Right atrium auricular region (tissue), 2 donors: ENCODE data around the gene LRP1B. TPM values are rescaled to one million over a fixed set of nuclear protein-coding genes. Genes with fewer than 3 reads are reported as not detected.

Source experiments
- DNase-seq: peaks from one replicate; pipeline ENCODE4 v3.0.0-alpha.2; 2019; ENCODE audit warnings: low spot score
- H3K27ac ChIP-seq, 2 donors: fragments of 200-600 bp; sonication (generic); 1 replicate in 1 of 2; 2 replicates in 1 of 2; pipeline ENCODE4 v1.5.1; 2016 to 2019
- H3K27me3 ChIP-seq, 2 donors: fragments of 200-600 bp; sonication (generic); one replicate each; pipeline versions ENCODE4 v1.5.1 to v1.6.0; 2017 to 2019
- H3K36me3 ChIP-seq: fragments of 200-600 bp; sonication (generic); one replicate; pipeline ENCODE4 v1.5.1; 2016
- H3K4me1 ChIP-seq, 2 donors: fragments of 200-600 bp; sonication (generic); one replicate each; pipeline versions ENCODE4 v1.5.1 to v1.6.0; 2017 to 2019
- H3K4me3 ChIP-seq, 2 donors: fragments of 200-600 bp; sonication (generic); 1 replicate in 1 of 2; 2 replicates in 1 of 2; pipeline ENCODE4 v1.5.1; 2017 to 2019; ENCODE audit warnings: mild to moderate bottlenecking in 1 of 2, moderate library complexity in 1 of 2
- H3K9me3 ChIP-seq, 2 donors: fragments of 200-600 bp; sonication (generic); one replicate each; pipeline ENCODE4 v1.5.1; 2019
- total RNA-seq, 2 donors: library from RNA; depleted of rRNA; stranded (reverse); fragments of >200 nt; gene quantifications; one replicate each; pipeline ENCODE4 v1.1.0, GENCODE V29; 2016
- TF ChIP-seq, protein P1 (sequence below), 2 donors: fragments of 200-600 bp; sonication (generic); IDR thresholded peaks; one replicate each; pipeline ENCODE4 v1.5.1; 2019; ENCODE audit warnings: antibody characterized with exemption in 2 of 2

LRP1B gene
- total RNA-seq, 2 donors from 2014 or later: 0.44 to 0.47 TPM

- no peaks in the 10 kb centered on the region for H3K36me3 ChIP-seq
- no peaks in the 10 kb centered on the region for H3K27me3 ChIP-seq
- H3K9me3 ChIP-seq: no peaks in the 10 kb centered on the region
- no peak overlapping the region for H3K27ac ChIP-seq
- TF ChIP-seq, protein P1, sequence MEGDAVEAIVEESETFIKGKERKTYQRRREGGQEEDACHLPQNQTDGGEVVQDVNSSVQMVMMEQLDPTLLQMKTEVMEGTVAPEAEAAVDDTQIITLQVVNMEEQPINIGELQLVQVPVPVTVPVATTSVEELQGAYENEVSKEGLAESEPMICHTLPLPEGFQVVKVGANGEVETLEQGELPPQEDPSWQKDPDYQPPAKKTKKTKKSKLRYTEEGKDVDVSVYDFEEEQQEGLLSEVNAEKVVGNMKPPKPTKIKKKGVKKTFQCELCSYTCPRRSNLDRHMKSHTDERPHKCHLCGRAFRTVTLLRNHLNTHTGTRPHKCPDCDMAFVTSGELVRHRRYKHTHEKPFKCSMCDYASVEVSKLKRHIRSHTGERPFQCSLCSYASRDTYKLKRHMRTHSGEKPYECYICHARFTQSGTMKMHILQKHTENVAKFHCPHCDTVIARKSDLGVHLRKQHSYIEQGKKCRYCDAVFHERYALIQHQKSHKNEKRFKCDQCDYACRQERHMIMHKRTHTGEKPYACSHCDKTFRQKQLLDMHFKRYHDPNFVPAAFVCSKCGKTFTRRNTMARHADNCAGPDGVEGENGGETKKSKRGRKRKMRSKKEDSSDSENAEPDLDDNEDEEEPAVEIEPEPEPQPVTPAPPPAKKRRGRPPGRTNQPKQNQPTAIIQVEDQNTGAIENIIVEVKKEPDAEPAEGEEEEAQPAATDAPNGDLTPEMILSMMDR (IDR thresholded peaks at IDR 0.05): no peak
- H3K4me1 ChIP-seq: no peaks in the 10 kb centered on the region
- no peak overlapping the region for H3K4me3 ChIP-seq
- DNase-seq: no peak
These were observed 707.7 kb downstream of the LRP1B start for GRCh38 chr2:141423124-141423523.

DNA sequence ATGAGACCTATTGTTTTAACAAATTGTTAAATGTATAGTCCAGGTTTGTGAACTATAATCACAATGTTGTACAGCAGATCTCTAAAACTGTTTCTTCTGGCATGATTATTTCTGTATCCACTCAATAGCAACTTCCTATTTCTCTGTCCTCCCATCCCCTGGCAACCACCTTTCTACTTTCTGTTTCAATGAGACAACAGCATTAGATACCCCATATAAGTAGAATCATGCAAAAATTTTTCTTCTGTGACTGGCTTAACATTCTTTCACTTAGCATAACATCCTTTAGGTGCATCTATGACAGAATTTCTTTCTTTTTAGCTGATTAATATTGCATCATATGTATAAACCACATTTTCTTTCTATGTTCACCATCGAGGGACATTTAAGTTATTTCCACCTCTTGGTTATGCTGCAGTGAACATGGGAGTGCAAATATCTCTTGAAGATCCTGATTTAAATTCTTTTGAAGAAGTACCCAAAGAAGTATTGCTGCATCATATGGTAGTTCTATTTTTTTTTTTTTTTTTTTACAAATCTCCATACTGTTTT, 713.5 kb downstream of the LRP1B start:
- Histone ChIP-seq H3K27ac (no peak overlapping the region), H3K4me3 (no peak overlapping the region), H3K4me1 (no peaks in the 10 kb centered on the region), H3K9me3 (no peaks in the 10 kb centered on the region), H3K27me3 (no peaks in the 10 kb centered on the region), H3K36me3 (no peaks in the 10 kb centered on the region)
- TF ChIP-seq, protein P1 (IDR thresholded peaks at IDR 0.05): no peak
- DNase-seq: no peak

DNA sequence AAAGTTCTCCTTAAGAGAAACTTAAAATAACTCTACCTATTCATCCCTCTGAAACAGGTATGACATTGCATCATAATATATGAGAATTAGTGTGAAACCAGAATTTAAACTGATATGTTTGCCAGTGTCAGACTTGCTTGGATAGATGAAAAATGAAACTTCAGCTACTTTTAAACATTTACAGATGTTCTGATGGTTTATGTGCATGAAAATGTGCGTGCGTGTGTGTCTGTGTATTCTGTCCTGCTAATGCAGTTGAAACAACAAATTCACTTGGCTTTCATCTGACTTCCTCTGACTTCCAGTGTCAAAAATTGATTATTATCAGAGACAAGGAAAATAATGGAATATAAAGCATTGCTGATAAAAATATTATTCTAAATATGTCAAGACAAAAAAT, 719.4 kb downstream of the LRP1B start:
- no peak for DNase-seq
- Histone ChIP-seq H3K9me3 (no peaks in the 10 kb centered on the region), H3K36me3 (no peaks in the 10 kb centered on the region), H3K4me1 (no peaks in the 10 kb centered on the region), H3K27me3 (no peaks in the 10 kb centered on the region), H3K4me3 (no peak overlapping the region), H3K27ac (no peak overlapping the region)
- TF ChIP-seq, protein P1 (IDR thresholded peaks at IDR 0.05): no peak

GRCh38 chr2:141399270-141399669, 731.5 kb downstream of the LRP1B start:
- no peak for DNase-seq
- no peaks in the 10 kb centered on the region for H3K27me3 ChIP-seq
- H3K4me1 ChIP-seq: no peaks in the 10 kb centered on the region
- no peak overlapping the region for H3K27ac ChIP-seq
- H3K36me3 ChIP-seq: no peaks in the 10 kb centered on the region
- no peak overlapping the region for H3K4me3 ChIP-seq
- no peaks in the 10 kb centered on the region for H3K9me3 ChIP-seq
- TF ChIP-seq, protein P1 (IDR thresholded peaks at IDR 0.05): peak in 1 of 2 donors; percentile 34

GRCh38 chr2:141393214-141393545, 737.6 kb downstream of the LRP1B start:
- Histone ChIP-seq H3K4me1 (no peaks in the 10 kb centered on the region), H3K36me3 (no peaks in the 10 kb centered on the region), H3K27me3 (no peaks in the 10 kb centered on the region), H3K9me3 (no peaks in the 10 kb centered on the region), H3K4me3 (no peak overlapping the region), H3K27ac (no peak overlapping the region)
- TF ChIP-seq, protein P1 (IDR thresholded peaks at IDR 0.05): no peak
- no peak for DNase-seq

DNA sequence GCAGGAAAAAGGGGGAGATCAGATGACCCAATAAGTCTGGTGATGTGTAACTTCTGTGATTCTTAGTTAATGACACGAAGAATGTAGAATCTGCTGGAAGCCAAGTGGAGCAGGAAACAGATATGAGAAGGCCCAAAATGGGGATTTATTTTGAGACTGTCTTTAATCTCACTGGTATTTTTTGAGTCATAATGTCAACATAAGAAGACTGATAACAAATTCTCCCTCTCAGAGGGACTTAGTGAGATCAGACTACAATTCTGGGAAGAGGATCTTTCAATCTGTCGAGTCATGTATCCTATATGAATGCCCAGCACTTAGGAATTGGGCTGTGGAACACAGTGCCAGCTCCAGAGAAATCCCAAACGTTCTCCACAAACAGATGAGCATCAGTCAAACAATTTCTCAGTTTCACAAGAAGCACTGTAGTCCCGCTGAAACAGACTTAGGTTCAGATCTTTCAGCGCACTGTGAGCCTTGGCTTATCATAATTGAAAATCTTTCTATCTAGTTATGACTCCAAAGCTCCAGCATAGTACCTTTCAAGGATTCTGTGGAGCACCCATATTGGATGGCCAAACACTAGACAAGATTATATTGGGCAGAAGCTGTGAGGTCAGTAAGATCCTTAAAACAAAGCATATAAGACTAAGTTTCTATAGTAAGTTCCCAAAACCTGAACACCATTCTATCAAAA, 738.2 kb downstream of the LRP1B start:
- TF ChIP-seq, protein P1 (IDR thresholded peaks at IDR 0.05): no peak

More for the DNA sequence above, 738.2 kb downstream of the LRP1B start:
- Histone ChIP-seq H3K4me1 (no peaks in the 10 kb centered on the region), H3K36me3 (no peaks in the 10 kb centered on the region), H3K4me3 (no peak overlapping the region), H3K27me3 (no peaks in the 10 kb centered on the region), H3K27ac (no peak overlapping the region), H3K9me3 (no peaks in the 10 kb centered on the region)
- no peak for DNase-seq
